Activated CD4-positive, alpha-beta T cell treated with anti-CD3 and anti-CD28 coated beads for 24 hours (primary cell): ENCODE results near the gene PIAS1.

Experiments used
- DNase-seq, 2 donors: peaks; one replicate each; pipeline ENCODE4 v3.0.0-alpha.2; 2020; ENCODE audit warnings: low read depth in 2 of 2

The PIAS1 gene

DNA sequence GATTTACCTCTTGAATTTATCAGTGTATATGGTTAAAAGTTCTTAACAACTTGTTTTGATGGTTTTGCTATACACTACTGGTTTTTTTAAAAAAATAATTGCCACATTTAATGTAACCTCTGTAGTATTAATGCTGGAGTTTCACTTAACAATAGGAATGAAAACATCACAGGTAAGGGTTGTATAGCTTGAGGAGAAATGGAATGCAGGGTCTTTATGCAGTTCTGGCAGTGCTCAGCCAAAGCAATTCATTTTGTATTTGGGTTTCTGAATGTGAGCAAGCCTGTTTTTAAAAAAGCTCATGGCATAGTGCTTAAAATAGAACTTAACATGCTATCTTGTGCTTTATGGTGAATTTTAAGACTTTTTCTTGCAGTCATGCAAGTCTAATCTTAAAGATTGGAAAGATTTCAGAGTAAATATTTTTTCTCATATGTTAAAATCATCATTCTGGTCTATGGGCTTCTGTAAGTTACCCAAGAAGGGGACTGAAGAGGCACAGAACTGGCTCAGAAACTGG, 8.9 kb downstream of the PIAS1 start:
- DNase-seq = no peak

DNA sequence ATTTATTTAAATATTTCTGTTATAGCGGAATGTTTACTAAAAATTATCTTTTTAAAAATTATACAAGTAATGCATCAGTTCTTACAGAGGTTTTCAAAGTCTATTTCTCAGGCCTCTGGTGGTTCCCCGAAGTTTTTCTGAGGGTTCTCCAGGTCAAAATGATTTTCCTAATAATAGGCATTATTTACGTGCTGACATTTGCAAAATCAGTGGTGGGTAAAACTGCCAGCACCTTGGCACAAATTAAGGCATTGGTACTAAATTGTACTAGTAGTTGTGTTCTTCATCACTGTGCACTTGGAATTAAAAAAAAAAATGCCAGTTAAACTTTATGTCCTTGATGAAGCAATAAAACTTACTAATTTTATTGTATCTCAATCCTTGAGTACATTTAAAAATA, 9.5 kb downstream of the PIAS1 start:
- no peak for DNase-seq

DNA sequence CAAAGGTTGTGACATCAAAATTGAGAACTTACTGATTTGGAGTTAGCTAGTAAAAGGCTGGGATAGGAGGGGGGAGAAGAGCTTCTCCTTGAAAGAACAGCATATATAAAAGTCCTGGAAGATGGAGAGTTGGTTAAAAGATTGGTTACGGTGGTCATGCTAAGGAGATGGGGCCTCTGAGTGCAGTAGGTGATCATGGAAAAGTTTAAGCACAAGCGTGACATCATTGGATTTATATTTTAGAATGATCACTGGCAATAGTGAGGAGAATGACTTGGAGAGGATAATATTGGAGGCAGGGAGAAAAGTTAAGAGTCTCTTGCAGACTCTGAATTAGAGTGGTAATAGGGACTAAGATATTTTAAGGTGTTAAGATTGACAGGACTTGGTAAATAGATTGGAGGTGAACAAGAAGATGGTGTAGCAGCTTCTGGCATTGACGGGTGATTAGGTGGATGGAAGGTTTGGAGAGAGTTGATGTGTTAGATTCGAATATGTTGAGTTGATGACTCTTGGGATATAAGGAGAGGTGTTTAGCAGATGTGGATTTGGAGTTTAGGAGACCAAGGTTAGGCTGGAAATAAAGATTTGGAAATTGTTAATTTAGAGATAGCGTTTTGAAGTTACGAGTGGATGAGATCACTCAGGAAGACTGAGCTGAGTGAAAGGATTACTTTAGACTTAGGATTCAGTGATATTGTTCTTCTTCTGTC, 19.6 kb downstream of the PIAS1 start:
- DNase-seq = no peak

DNA sequence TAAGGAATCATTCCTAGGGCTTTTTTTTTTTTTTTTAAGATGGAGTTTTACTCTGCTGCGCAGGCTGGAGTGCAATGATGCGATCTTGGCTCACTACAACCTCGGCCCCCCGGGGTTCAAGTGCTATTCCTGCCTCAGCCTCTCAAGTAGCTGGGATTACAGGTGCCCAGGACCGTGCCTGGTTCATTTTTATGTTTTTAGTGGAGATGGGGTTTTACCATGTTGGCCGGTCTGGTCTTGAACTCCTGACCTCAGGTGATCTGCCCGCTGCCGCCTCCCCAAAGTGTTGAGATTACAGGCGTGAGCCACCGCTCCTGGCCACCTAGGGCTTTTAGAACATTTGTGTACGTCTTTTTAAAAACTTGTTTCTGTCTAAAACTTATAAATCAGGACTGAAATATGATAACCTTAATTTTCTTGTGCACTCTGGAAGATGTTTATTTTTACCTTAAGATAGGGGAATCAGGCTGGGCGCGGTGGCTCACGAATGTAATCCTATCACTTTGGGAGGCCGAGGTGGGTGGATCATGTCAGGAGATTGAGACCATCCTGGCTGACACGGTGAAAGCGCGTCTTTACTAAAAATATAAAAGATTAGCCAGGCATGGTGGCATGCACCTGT, 21.8 kb downstream of the PIAS1 start:
- no peak for DNase-seq

DNA sequence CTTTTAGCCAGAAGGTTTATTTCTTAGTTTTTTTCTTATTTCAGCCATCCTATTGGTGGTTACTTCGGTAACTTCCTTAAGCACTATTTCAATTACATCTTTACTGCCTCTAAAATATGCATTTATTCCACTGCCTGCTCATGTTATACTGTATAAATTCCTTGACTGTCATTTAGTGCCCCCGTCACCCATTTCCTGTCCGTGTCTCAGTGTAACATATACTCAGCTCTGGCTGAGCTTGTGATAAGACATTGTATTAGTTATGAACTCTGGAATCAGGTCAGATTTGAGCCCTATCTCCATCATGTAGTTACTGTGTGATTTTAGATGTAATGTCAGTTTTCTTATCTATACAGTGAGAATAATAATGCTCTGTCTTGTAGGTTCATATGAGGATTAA, 24.2 kb downstream of the PIAS1 start:
- DNase-seq = no peak

DNA sequence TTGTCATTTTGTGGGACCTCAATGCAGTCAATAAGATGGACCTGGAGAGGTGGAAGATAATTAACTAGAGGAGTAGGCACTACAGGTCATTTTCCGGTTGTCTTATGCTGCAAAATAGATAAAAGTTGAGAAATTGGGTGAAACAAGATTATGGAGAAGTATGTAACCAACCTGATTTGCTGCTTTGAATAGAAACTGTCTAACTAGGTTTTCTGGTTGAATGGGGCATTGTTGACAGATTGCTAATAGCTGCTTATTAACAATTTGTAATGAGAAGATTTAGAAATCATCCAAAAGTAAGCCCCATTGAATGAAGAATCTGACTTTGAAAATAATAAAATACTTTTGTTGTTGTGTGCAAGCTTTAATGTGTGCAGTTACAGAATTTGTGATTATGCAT, 26.2 kb downstream of the PIAS1 start:
- no peak for DNase-seq

DNA sequence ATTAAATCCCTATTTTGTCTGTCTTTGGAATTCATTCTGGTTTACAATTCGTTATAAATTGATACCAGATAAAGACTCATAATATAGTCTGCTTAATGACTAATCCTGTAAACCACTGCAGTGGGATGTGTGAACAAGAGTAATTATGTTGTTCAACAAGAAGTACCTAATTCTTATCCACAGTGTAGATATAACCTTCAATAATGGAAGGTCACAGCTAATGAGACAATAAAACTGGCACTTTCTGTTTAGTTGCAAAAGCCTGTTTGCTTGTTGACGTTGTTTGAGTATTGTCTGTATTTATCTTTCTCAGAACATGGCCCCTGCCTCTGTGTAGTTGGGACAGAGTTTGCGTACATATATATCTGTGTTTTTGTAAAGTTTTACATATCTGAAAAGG, 26.7 kb downstream of the PIAS1 start:
- DNase-seq = no peak

DNA sequence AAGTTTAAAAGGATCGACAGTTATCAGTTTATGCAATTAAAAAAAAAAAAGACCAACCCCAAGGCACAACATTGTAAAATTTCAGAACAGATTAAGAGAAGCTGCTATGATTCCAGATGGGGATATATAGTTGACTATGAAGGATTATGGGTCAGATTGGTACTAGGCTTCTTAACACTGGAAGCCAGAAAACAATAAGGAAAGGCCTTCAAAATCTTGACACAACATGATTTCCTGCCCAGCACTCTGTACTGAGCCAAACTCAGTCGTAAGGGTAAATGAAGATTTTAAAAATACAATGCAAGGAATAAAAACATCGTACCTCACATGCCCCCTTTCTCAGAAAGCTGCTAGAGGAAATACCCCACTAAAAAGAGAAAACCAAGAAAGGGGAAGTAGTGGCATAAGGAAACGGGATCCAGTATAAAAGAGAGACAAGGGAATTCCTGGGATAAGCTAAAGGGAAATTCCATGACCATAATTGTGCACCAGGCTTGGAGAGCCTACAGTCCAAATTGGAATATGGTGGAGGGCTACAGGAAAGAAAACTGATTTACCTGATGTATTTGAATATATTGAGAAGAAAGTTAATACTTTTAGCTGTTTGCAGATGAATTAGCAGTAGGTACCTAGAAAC, 27.9 kb downstream of the PIAS1 start:
- no peak for DNase-seq

DNA sequence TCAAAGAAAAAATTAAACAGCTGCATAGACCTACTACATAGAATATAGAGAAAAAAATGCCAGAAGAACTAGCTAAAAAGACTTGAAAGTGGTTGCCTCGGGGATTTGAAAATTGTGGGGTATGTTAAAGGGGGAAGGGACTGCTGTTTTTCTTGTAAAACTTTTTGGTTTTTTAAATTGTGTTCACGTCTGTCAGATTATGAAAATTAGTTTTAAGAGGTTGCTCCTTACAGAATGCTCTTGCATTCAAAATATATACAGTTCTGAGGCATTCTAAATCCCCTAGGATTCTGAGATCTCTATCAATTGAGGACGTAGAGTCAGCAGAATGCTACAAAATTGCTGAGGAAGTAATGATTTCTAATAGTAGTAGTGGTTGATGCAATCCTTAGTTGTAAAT, 28.6 kb downstream of the PIAS1 start:
- no peak for DNase-seq

DNA sequence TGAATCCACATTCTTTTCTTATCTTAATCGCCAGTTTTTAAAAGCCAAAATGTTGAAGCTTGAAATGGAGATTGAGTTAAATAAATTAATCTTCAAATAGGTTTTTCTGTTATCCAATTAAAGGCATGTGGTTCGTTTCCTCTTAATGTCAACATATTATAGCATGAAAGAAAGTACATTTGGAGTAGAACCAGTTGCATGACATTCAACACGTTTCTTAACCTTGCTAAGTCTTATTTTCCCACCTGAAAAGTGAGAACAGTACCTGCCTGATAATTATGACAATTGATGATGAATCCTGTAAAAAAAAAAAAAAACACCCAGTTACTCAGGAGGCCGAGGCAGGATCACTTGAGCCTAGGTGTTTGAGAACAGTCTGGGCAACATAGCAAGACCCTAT, 29.3 kb downstream of the PIAS1 start:
- no peak for DNase-seq

DNA sequence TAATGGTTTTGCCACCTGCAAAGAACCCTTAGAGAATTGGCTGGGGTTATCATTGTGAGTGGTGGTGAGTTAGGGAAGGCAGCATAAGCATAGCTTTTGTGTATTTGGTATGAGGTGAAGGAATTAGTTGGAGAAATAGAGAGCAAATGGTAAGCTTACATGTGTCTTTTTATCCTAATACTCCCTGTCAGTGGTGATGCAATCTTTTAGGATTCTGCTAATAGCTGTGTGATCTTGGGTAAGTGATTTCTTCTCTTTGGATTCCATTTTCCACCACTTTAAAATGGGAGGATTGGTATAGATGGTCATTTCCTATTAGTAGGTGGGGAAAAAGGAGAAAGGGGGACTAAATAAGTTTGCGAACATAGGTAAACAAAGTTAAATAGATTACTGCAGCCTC, 30.9 kb downstream of the PIAS1 start:
- DNase-seq = no peak

DNA sequence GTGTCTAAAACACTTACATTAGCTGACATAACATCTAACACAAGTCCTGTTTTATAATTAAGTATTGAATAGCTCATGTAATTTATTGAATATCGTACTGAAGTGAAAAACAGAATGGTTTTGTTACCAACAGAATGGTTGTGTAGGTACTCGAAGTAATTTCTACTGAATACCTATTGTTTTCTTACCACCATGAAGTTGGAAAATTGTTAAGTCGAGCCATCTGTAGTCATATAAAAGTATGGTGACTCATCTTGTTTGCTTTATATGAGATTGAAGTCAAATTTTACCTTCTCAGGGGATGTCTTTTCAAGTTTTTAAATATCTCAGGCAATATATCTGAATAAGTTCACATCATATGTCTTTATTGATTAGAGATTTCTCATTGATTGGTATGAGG, 37.6 kb downstream of the PIAS1 start:
- no peak for DNase-seq

DNA sequence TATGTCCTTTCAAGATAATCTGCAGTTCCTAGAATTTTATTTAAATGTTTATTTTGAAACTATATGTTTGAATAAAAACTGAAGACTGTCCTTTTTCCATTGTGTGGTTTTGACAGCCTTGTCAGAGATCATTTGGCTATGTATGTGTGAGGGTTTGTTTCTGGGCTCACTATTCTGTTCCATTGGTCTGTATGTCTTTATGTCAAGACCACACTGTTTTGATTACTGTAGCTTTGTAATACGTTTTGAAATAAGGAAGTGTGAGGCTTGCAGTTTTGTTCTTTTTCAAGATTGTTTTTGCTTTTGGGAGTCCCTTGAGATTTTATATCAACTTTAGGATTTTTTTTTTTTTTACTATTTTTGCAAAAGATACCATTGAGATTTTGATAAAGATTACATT, 42.0 kb downstream of the PIAS1 start:
- DNase-seq = no peak

DNA sequence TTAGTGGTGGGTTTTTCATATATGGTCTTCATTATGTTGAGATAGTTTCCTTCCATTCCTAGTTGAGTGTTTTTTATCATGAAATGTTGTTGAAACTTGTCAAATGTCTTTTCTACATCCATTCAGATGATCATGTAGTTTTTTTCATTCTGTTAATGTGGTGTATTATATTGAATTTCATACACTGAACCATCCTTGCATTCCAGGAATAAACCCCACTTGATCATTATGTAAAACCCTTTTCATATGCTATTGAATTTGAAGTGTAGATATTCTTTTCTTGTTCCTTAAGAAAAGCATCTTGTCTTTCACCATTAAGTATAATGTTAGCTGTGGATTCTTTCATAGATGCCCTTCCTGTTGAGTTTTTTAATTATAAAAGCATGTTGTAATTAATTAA, 42.9 kb downstream of the PIAS1 start:
- DNase-seq = no peak

DNA sequence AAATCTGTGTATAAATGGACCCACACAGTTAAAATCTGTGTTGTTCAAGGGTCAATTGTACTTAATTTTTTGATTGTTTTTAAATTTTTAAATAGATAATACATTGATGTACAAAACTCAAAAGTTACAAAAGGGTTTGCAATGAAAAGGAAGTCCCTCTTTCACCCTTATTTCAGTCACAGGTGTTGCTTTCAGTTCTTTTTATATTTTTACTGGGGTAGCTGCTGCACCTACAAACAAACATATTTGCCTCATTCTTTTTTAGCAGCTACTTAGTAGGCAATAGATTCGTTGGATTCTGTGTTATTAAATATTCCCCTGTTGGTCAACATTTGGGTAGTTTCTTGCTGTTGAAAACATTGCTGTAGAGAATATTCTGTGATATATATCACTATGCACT, 44.4 kb downstream of the PIAS1 start:
- DNase-seq = no peak

DNA sequence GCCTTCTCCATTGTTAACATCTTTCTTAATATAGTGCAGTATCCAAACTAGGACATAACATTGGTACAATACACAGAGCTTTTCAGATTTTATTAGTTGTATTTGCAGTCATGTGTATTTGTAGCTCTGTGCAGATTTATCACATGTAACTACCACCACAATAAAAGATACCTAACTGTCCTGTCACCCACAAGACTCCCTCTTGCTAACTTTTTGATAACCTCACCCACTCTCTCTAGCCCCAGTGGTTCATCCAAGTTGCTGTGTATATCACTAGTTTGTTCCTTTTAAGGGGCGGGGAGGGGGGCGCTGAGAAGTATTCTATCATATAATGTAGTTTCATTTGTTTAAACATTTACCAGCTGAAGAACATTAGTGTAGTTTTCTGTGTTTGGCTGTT, 46.1 kb downstream of the PIAS1 start:
- DNase-seq = no peak

DNA sequence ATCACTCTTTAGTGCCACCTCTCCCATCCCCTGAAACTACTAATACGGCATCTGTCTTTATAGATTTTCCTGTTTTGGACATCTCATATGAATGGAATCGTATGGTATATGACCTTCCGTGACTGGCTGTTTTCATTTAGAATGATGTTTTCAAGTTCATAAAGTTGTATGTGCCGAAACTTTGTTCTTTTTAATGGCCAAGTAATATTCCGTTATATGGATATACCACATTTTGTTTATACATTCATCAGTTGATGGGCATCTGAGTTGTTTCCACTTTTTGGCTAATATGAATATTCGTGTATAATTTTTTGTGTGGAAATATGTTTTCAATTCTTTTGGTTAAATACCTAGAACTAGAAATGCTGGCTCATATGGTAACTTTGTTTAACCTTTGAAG, 49.5 kb downstream of the PIAS1 start:
- no peak for DNase-seq

DNA sequence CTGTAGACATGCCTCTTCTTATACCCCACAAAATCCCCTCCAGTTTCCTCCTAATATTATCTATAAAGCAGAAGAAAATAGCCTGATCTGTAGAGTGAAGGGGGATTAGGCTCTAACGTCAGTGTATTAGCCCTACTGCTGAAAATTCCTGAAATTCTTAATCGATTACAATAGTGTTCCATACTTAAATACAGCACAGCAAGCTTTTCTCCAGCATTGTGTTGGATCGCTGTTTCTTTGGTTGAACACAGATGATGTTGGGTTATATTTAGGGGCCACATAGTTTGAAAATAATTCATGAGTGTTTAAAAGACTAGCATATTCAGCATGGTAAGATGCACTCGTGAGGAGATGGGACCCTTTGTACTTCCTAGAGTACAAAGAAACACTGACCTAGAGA, 52.5 kb downstream of the PIAS1 start:
- DNase-seq = no peak

DNA sequence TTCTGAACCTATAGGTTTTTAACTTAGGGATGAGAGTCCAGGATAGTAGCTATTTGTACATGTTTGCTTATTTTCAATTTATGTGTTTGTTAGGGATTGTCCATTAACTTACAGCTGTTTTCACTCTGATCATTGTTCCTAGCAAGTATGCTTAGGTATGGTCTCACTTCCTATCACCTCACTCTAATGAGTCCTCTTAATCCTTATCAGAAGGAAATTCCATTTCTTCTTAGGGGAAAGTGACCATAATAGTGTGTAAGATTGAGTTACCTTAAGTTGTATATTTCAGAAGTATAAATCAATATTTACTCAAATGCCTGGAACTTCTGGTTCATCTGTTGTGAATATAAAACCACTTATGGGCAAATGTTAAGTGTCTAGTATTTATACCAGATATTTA, 53.0 kb downstream of the PIAS1 start:
- no peak for DNase-seq

DNA sequence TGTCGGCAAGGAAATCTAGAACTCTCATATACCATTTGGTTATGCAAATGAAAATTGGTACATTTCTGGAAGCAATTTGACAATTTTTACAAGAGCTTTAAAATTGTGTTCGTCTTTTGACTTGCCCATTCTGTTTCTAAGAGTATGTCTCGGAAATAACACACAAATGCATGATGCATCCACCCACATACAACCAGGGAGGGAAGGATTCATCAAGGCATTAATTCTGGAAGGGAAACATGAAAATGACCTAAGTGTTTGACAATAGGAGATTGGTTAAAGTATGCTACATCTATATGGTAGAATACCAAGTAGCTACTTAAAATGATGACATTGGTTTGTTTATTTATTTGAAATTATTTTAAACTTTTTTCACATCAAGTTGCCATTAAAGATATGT, 58.6 kb downstream of the PIAS1 start:
- no peak for DNase-seq

DNA sequence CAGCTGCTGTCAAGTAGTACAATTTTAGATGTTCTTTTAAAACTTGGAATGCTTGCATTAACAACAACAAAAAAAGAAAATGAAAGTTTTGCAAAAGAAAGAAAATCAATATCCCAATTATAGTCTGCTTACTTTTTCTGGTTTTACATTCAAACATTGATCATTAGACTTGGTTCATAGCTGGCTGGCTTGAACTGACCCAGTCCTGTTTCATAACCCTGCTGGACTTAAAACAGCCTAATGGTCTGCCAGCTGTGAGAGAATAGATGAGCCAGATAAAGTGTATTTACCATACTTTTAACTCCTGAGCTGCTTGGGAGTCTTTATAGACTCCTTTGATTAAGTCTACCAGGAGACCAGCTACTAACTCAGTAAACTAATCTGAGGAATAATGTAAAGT, 59.2 kb downstream of the PIAS1 start:
- DNase-seq = no peak

DNA sequence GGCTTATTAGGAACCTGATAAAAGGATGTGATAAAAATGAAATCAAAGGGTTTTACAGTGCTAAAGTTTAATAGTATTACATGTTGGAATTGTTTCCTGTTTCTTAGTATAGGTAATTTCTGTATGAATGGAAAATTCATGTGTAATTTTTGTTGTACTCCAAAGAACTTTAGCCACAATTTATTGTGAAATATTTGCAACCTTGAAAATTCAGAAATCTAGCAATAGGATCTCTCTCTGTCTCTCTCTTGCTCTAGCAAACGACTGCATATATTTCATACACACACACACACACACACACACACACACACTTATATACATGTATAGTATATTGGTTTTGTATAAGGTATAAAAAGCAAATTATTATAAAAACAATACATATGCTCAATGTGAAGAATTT, 59.6 kb downstream of the PIAS1 start:
- no peak for DNase-seq

DNA sequence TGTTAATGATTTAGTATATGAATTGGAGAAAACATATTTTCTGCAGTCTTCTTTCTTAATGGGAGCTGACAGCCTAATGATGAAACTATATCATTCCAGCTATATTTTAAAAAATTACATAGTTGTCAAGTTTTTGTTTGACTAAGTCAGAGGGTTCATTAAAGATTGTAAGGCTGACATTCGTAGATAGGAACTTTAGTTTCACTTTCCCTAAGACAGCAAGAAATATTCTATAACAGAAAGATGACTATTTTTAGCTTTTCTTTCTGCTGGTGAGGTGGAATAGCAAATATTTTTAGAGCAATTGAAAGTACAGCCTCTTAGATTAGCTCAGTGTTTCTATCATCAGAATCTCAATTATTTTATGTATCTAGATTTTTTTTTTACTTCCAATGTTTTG, 60.2 kb downstream of the PIAS1 start:
- no peak for DNase-seq
